ENCODE results near the gene CHST11.

DNA sequence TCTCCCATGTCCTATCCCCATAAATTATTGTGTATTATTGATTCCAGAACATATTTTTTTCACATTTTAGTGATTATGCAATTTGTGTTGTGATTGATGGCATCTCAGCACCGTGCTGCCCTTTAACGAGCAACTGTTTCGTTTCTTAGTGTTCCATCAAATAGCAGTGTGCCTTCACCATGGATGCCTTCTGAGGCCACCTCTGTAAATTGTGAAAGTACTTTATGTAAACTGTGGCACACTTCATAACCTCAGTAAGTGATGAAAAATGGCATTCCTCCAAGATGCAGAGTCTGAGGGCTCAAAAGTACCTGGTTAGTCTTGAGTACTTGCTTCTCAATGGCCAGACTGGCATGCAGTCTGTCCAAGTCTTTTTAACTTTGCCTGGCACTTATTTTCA lies 8.2 kb downstream of the CHST11 start:
- TF ChIP-seq SUZ12 (IDR thresholded peaks at IDR 0.05; ENCODE audit: extremely low read depth, insufficient read depth, insufficient read length): no peak
- no peak for TF ChIP-seq YY1 (IDR thresholded peaks at IDR 0.05; ENCODE audit: insufficient read depth, insufficient read length)

All from NT2/D1 (cell line).